Activated CD4-positive, alpha-beta T cell treated with anti-CD3 and anti-CD28 coated beads, Interleukin-2, amount 50 U/mL, for 24 hours (primary cell): ENCODE data around the gene TFPI.
"Not testable (repeated sequence)": the region's sequence is repeated elsewhere in the genome, so short reads cannot be mapped to it uniquely, and the experiment has no call there.

ENCODE experiments used
- DNase-seq, 2 donors: peaks; one replicate each; pipeline ENCODE4 v3.0.0-alpha.2; 2020; ENCODE audit warnings: low read depth in 1 of 2, low spot score in 1 of 2

The TFPI gene

GRCh38 chr2:187554011-187554703 is at the start of gene TFPI:
Gene TFPI (minus strand): TSS chr2:187554435. CDS start chr2:187503768, 50,667 bp downstream.
- no peak for DNase-seq

- no peak for DNase-seq
Measured at GRCh38 chr2:187594801-187595200, 40.6 kb upstream of the TFPI start.

- DNase-seq: no peak
Measured at GRCh38 chr2:187593697-187594096, 39.5 kb upstream of the TFPI start.

- DNase-seq: no peak
Measured at GRCh38 chr2:187593098-187593497, 38.9 kb upstream of the TFPI start.

- no peak for DNase-seq
Measured at GRCh38 chr2:187590175-187590574, 35.9 kb upstream of the TFPI start.

GRCh38 chr2:187586011-187586641 is 31.9 kb upstream of the TFPI start:
- DNase-seq: no peak

- DNase-seq: no peak
Measured at GRCh38 chr2:187581125-187581896, 27.1 kb upstream of the TFPI start.

GRCh38 chr2:187580462-187581124 is 26.4 kb upstream of the TFPI start:
- no peak for DNase-seq

- no peak for DNase-seq
Measured at GRCh38 chr2:187577310-187577709, 23.1 kb upstream of the TFPI start.

- no peak for DNase-seq
Measured at GRCh38 chr2:187576906-187577305, 22.7 kb upstream of the TFPI start.

DNA sequence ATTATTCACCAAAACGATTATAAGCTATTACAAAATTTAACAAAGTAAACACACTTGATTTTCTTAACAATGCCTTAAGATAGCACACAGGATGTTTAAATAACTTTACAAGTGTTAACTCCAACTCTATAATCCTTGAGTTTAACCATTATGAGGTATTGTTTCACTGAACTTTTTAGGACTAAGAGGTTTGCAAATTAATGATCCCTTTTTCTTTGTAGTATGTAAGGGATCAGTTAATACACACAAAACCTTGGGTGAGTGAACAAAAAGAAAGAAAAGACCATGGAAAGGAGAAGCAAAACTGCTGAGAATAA is 21.5 kb upstream of the TFPI start:
- DNase-seq: no peak

GRCh38 chr2:187574969-187575750 is 20.9 kb upstream of the TFPI start:
- no peak for DNase-seq

DNA sequence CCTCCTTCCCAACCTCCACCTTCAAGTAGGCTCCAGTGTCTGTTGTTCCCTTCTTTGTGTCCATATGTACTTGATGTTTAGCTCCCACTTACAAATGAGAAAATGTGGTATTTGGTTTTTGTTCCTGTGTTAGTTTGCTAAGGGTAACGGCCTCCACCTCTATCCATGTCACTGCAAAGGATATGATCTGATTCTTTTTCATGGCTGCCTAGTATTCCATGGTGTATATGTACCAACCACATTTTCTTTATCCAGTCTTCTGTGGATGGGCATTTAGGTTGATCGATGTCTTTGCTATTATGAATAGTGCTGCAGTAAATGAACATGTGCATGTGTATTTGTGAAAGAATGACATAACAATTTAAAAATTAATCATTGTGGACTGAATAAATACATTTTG is 19.5 kb upstream of the TFPI start:
- no peak for DNase-seq

GRCh38 chr2:187571996-187572395 is 17.8 kb upstream of the TFPI start:
- not testable (repeated sequence) for DNase-seq

- no peak for DNase-seq
Measured at GRCh38 chr2:187569571-187569970, 15.3 kb upstream of the TFPI start.

- DNase-seq: no peak
Measured at GRCh38 chr2:187569042-187569441, 14.8 kb upstream of the TFPI start.

DNA sequence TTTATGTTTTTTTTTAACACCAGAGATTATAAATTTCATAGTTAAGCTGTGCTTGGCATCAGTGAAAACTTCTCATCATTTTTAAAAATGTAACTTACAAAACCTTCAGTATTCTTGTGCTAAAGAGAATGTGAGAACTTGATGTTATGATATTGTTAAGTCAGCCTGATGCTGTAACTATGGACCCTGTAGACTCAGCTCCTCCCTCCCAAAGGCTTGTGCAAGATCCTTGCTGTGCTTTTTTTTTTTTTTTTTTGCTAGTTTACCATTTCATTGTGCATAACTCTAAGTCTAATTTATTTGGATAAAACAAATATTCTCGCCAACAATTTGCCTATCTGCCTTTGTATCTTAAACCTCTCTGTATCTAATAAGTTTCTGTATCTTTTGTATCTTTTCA is 12.9 kb upstream of the TFPI start:
- DNase-seq: no peak

DNA sequence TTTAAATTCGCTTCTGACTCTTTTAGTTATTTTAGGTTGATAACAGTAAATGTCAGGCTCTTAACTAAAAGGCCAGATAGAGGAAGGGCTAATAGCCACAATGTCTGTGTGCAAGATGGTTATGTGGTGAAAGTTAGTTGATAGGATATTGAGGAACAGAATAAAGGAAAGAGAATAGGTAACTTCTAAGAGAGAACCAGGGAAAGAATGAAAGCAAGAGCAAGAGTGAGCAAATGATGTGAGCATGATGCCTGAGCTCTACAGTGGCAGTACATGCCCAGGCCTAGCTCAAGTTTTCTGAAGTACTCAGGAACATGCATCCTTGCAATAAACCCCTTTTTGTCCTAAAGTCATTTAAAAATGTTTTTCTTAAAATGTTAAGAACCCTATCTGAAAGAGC is 12.5 kb upstream of the TFPI start:
- no peak for DNase-seq

DNA sequence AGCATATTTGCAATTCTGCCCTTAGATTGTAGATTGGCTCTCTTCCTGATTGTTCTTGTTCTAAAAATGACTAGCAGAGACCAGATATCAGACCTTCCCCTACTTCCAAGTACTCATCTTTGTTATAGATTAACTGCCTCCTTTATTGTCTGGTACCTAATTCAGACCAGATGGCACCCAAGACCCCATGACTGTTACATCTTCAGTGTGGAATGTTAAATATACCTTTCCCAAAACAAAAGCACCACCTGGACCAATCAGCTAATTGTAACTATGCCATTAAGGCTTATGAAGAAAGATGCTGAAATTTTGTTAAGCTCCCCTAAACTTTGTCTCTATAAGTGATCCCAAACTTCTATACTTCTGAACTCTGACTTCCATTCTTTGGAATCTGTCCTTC is 12.0 kb upstream of the TFPI start:
- no peak for DNase-seq

GRCh38 chr2:187565618-187566017 is 11.4 kb upstream of the TFPI start:
- not testable (repeated sequence) for DNase-seq

GRCh38 chr2:187556493-187556892 is 2.3 kb upstream of the TFPI start:
- not testable (repeated sequence) for DNase-seq
